DLD1 (cell line): ENCODE results near the gene PHTF2.
"Not testable (repeated sequence)": the region's sequence is repeated elsewhere in the genome, so short reads cannot be mapped to it uniquely, and the experiment has no call there.

Experiments used
- in situ Hi-C: cut with HindIII; loops from 2 replicates; pipeline ENCODE4 v1.10.0; 2017; ENCODE audit warnings: low sequenced_read_pairs

The PHTF2 gene

GRCh38 chr7:77873416-77874327 is 75.1 kb downstream of the PHTF2 start:
- in situ Hi-C loops, result not testable (repeated sequence)

DNA sequence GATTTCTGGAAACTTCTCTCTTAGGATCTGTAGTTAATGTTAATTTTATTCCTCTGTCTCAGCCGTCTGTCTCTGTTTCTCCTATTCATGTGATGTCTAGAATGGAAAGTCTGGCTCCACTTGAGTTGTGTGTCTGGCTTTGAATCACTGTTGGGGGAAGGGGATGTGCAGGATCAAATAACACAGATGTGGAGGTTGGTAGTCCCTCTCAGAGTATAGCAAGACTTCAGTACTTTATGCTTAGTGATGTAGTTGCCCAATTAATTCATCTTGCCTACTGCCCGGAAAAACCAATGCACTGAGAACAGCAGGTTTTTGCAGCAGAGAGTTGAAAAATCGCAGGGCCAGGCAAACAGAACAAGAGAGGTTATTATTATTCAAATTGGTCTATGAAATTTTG is 79.2 kb downstream of the PHTF2 start:
- in situ Hi-C loops, result no loop called here

DNA sequence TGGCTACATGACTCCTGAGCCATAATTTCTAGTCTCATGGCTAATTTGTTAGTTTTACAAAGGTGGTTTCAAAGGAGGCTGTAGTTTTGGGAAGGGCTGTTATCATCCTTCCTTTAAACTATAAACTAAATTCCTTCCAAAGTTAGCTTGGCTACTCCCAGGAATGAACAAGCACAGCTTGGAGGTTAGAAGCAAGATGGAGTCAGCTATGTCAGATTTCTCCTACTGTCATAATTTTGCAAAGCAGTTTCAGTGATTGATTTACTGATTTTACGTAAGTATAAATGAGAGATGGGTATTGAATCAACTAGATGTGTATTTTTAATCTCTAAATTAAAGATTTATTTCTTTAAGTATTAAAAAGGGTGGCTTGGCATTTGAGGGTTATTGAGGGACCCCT is 79.9 kb downstream of the PHTF2 start:
- in situ Hi-C loops, result no loop called here

DNA sequence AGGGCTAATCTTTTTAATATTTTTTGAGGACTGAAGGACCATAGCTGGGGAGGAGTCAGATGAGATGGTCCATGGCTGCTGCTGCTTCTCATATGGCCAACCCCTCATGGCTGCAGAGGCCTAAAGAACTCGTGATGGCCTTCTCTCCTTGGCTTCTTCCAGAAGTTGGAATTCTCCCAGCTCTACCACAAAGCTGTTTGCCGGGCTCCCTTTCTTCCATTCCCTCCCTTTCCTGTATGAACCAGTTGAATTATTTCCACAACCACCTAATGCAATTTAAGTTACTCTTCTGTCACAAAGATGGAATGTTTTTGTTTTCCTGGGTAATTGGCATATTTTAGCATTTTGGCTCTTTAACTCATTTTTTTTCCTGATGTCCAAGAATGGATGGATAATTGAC is 80.7 kb downstream of the PHTF2 start:
- in situ Hi-C loops, result no loop called here

GRCh38 chr7:77881871-77882270 is 83.3 kb downstream of the PHTF2 start:
- in situ Hi-C loops, result no loop called here

- in situ Hi-C loops, result no loop called here
These were observed 86.6 kb downstream of the PHTF2 start for GRCh38 chr7:77885155-77885554.

DNA sequence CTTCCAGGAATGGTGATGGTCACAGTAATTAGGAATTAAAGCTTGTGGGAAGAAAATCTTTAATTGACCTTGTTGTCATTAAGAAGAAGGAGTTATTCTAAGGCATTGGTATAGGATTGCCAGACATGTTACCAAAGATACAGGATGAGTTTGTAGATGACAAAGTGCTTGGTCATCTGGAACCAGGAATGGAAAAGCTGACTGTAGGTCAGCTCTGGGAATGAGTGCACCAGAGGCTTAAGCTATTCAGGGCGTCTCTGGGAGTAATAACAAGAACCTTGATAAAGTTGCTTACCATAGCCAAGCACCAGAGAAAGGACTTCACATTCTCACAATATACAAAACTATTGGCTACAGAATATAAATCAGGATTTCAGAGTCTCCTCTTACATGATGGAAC is 89.0 kb downstream of the PHTF2 start:
- in situ Hi-C loops, result no loop called here

- in situ Hi-C loops, result no loop called here
These were observed 90.4 kb downstream of the PHTF2 start for GRCh38 chr7:77888998-77889397.

DNA sequence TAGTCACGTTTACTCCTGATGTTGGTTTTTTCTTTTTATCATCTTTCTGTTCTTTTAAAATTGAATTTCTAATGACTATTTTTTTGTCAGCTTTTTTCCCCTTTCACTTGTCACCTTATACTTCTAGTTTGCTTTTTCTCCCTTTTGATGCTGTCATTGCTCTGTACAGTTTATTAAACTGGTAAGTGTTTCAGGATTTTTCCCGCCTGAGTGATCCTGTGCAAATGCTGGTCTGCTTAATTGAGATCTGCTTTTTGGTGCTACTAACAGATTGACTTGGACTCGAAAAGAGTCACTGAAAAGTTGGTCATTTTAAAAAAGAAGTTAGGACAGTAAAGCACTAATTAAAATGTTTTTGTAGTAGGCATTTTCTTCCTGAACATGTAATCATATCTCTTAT is 95.2 kb downstream of the PHTF2 start:
- in situ Hi-C loops, result no loop called here

DNA sequence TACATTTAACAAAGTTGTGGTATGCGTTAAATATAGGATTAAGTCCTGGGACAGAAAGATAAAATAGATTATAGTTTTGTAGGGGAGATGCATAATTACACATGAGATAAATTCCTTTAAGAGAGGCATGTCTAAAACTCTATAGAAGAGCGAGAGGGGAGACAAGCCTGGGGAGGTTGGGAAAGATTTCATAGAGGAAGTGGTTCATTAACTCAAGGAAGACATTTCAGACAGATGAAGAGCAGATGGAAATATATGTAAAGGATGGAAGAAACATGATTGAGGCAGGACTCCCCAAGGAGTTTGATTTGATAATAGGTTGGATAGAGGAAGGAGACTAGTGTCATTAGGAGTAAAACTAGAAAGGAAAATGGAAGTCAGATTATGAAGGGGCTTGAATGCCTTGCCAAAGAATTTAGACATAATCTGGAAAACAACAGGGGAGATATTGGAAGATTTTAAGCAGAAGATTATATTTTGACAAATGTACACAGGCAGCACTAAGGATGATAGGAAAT is 96.1 kb downstream of the PHTF2 start:
- in situ Hi-C loops, result no loop called here

- in situ Hi-C loops, result no loop called here
These were observed 97.3 kb downstream of the PHTF2 start for GRCh38 chr7:77895905-77896304.

GRCh38 chr7:77897004-77897547 is 98.5 kb downstream of the PHTF2 start:
- in situ Hi-C loops, result no loop called here

DNA sequence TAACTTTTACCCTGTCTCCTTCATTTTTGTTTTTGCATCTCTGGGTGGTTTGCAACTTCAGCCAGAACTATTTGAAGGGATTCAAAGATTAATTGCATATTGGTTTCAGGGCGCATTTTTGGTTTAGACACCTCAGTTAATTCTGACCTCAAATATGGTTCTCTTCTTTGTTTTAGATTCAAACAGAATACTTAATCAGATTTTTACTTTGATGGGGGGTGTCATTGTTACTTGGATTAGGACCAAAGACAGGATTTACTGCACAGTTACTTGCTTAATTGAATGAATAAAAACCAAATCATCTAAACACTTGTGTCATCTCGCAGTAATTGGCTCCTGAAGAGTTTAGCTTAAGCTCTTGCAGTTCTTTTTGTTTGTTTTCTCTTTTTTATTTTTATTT is 100.9 kb downstream of the PHTF2 start:
- in situ Hi-C loops, result no loop called here

GRCh38 chr7:77903597-77903996 is 105.0 kb downstream of the PHTF2 start:
- in situ Hi-C loops, result no loop called here

DNA sequence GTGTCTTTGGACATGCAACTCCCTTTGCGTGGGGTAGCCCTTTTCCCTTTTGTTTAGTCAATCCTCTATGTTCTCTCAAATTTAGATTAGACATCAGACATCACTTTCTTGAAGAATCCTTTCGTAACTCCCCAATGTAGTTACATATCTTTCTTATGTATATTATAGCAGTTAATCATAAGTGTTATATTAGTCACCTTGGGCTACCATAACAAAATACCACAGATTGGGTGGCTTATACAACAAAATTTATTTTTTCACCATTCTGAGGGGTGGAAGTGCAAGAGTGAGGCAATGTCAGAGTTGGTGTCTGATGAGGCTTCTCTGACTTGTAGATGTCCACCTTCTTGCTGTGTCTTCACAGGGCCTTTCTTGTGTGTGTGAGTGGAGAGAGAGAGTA is 105.7 kb downstream of the PHTF2 start:
- in situ Hi-C loops, result no loop called here

DNA sequence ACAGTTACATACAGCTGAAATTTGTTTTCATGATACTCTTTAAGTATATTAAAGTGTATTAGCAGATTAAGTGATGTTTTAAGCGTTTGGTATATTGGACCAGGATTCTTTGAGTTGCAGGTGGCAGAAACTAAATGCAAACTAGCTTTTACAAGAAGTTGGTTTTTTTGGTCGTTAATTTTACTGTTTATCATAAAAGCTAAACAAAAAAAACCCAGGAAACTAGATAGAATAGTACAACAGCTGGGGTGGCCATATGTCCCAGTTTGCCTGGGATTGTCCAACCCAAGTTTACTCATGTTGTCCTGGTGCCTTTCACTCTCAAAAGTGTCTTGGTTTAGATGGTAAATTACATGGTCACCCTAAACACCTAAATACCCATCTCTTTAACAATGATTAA is 108.7 kb downstream of the PHTF2 start:
- in situ Hi-C loops, result no loop called here

DNA sequence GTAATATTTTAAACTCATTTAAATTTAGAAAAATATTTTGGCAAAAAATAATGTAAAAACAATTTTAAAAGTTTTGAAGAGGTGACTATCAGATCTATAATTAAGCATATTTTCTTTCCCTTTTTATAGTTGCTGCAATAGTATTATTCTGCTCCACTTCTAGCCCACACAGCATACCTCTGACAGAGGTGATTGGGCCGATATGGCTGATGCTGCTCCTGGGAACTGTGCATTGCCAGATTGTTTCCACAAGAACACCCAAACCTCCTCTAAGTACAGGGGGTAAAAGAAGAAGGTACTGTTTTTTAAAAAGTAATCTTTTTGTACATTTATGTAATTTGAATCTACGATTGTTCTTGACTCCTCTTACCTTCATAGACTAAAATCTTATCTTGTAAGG is 110.1 kb downstream of the PHTF2 start:
- in situ Hi-C loops, result no loop called here

- in situ Hi-C loops, result no loop called here
These were observed 111.6 kb downstream of the PHTF2 start for GRCh38 chr7:77910124-77910523.

DNA sequence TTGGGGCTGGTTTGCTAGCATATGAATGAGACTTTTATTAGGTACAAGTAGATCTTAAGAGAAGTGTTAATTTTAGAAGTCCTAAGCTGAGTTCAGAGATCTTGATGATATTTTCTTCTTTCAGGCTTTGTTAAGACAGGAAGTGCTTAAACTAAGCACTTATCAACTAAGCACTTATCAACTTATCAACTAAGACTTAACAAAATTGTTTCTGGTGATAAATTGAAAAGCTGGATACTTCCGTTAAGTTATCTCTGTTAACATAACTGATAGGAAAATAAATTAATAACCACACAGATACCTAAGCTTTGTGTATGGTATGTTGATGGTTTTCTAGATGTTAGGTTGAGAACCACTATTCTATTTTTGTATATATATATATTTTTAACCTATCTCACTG is 113.7 kb downstream of the PHTF2 start:
- in situ Hi-C loops, result no loop called here

- in situ Hi-C loops, result no loop called here
These were observed 115.5 kb downstream of the PHTF2 start for GRCh38 chr7:77913977-77914607.

GRCh38 chr7:77917500-77918262 is 119.1 kb downstream of the PHTF2 start:
- in situ Hi-C loops, result no loop called here
